T-helper 2 cell (primary cell): Measurements from ENCODE around the gene ABLIM1.

Source experiments
- DNase-seq, 5 experiments: peaks; one replicate each; pipeline versions ENCODE4 v3.0.0 to v3.0.0-alpha.2; 2012 to 2022

Gene ABLIM1

DNA sequence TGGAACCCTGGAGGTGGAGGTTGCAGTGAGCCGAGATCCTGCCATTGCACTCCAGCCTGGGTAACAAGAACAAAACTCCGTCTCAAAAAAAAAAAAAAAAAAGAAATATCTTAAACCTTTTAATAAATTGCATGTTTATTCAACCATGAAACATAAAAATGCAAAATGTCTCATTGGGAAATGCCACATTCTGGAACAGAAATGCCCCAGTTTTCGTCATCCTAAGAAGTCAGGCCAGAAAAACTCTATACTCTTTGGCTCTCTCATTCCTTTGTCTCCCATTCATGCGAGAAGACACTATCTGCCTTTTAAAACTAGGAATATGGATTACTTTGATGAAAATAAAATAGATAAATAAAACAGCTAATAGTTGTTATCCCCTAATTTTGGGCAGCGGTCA is 21.5 kb upstream of the ABLIM1 start:
- DNase-seq: no peak

- DNase-seq: no peak
Measured at GRCh38 chr10:114678820-114679219, 20.7 kb upstream of the ABLIM1 start.

DNA sequence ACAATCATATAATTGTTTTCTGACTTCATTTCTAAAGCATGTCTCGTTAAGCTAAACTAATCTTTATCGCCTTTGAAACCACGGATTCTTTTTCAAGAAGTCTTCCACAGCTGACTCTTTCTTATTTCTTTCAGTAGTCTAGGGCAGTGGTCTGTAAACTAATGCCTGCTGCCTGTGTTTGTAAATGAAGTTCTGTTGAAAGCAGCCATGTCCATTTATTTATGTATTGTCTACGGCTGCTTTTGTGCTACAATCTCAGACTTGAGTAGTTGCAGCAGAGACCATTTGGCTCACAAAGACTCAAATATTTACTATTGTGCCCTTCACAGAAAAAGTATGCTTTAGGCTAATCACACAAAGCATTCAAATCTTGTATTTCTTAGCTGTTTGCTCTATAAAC is 20.3 kb upstream of the ABLIM1 start:
- DNase-seq: no peak

DNA sequence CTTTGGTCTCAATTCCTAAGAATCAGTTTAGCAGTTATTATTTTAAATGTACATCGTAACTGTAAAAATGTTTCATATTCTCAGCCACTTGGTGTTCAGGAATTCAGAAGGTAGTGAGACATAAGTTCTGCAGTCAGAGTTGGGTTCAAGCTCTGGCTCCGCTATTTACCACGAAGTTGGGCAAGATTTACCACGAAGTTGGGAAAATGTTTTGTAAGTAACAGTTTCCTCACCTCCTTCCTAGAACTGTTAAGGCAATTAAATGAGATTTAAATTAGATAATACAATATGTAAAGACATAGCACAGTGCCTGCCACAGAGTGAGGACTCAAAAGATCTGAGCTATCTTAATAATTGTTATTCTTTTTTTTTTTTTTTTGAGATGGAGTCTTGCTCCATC is 16.3 kb upstream of the ABLIM1 start:
- DNase-seq: no peak

DNA sequence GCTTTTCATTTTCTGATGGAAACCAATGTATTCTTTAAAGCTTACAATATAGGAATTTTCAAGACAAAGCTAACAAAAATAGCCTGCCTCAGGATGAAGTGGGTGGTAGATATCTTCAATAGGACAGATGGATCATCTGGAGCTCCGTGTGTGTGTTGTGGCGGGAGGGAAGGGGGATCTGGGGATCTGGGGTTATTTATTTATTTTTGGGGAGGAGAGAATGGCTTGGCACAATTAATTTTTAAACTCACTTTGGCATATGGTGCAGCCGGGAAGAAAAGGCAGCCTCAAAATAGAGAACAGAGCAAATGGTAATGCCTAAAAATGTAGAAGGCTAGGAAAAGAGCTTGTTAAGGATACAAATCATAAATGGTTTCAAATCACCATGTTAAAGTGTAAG is 11.6 kb upstream of the ABLIM1 start:
- no peak for DNase-seq

- no peak for DNase-seq
Measured at GRCh38 chr10:114668375-114669080, 10.5 kb upstream of the ABLIM1 start.

- no peak for DNase-seq
Measured at GRCh38 chr10:114665873-114666272, 7.8 kb upstream of the ABLIM1 start.

- no peak for DNase-seq
Measured at GRCh38 chr10:114665406-114665805, 7.3 kb upstream of the ABLIM1 start.

GRCh38 chr10:114664127-114664526 is 6.1 kb upstream of the ABLIM1 start:
- DNase-seq: no peak

DNA sequence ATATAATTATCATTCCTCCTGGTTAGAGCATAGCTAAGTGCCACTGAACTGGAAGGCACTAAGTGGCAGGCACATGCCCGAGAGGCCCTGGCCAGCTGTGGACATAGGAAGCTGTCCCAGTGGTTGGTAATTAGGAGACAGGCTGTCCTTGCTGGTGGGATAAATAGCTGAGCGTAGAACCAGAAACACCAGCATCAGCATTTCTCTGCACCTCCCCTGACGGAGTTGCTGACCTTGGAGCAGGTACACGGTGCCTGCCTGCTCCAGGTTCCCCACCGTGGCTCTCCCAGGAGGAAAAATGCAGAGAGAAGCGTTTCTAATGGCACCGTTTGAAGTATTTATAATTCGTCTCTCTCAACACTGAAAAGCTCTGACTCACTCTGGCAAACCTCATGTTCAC is 5.6 kb upstream of the ABLIM1 start:
- no peak for DNase-seq

- DNase-seq: no peak
Measured at GRCh38 chr10:114662646-114663217, 4.7 kb upstream of the ABLIM1 start.

DNA sequence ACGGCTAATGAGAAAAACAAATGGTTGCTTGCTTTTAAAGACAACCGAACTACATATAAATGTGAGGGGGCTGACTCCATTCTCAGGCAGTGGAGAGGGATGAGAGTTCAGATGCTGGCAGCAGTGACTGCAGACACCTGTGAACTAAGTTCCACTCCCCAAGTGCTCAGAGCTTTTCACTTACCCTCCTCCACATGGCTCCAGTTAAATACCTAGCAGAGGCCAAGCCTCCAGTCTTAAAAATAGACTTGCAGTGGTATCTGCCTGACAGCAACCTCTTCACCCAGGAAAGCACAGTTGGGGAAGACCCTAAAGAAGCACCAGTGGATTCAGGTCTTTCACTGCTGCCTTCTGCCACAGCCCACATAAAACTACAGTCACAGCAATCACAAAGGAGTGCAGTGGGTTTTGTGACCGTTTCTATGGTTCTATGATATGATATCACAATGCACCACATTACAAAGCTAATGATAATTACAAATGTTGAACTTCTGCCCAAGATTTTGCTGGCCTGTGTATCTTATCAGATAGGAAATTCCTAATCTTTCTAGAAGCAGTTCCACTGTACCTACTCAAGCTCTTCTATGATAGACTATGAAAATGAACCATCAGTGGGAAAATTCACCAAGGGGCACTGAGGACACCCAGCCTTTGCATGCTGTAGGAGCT is 3.3 kb upstream of the ABLIM1 start:
- DNase-seq: no peak

GRCh38 chr10:114655671-114656070 is 2.4 kb downstream of the ABLIM1 start:
- no peak for DNase-seq

GRCh38 chr10:114654822-114655575 is 3.1 kb downstream of the ABLIM1 start:
- no peak for DNase-seq

DNA sequence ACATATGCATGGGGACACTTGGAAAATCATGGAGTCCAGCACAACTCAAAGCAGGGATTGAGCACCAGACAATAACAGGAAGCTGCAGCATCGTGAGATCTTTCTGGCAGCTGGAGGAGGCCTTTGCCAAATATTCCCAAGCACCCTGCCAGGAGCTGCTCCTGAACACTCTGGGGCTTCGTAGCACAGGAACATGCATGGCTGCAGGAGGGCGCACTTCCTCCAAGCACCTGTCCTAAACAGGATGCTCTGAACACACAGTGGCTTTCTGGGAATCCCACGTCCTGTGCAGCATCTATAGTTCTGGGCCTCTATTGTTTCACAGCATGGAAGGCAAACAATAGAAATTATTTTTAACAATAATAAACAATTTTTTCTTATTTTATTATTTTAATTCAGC is 4.1 kb downstream of the ABLIM1 start:
- DNase-seq: no peak

DNA sequence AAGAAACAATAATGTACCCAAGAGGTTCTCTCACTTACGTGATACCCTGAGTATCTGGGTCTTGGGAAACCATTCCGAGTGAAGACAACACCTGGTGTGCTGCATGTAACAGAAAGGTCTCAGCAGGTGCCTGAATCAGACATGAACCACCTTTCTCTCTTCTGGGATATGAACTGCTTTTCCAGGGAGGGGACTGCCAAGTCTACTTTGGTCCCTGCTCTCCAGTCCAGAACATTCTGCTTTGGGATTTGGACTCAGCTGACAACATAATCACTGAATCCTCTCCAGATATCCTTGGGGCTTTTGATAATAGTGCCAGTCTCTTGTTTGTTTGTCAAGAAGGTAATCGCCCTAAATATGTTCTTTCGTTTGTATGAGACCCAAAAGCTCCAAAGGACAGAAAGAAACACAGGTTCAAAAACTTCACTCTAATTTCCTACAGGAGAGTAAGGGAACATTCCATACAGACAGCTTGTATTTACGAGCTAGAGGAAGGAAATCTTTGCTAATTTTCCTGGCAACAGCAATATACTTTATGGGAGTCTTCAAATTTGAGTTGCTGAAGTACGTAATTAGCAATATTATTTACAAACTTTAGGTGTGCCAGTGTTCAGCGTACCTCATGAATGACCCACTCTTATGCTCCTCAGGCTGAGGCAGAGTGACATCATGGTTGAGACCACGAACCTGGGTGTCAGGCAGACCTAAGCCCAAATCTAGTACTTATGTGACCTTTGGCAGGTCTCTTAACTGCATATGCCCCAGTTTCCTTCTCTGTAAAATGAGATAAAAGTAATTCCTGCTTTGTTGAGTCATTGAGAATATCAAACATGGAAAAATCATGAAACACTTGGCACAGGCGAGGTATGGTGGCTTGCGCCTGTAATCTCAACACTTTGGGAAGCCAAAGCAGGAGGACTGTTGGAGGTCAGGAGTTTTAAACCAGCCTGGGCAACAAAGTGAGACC is 5.4 kb downstream of the ABLIM1 start:
- DNase-seq: no peak

GRCh38 chr10:114650831-114651230 is 7.2 kb downstream of the ABLIM1 start:
- DNase-seq: no peak

DNA sequence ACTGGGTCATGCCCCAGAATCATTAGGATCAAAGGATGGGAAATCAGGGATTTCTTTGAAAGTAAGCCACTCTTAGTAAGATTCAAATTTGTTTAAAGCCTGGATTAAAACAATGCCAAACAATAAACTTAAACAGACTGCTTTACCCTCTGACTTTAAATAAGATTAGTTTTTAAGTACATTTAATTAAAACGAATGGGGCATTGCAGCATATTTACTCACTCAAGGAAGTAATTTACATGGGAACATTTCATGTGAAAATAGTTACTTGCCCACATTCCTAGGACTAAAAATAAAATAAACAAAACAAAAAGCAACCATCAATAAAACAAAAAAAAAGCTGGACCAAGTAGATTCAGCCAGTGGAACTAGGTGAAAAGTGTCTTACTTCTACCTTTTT is 7.8 kb downstream of the ABLIM1 start:
- DNase-seq: no peak

DNA sequence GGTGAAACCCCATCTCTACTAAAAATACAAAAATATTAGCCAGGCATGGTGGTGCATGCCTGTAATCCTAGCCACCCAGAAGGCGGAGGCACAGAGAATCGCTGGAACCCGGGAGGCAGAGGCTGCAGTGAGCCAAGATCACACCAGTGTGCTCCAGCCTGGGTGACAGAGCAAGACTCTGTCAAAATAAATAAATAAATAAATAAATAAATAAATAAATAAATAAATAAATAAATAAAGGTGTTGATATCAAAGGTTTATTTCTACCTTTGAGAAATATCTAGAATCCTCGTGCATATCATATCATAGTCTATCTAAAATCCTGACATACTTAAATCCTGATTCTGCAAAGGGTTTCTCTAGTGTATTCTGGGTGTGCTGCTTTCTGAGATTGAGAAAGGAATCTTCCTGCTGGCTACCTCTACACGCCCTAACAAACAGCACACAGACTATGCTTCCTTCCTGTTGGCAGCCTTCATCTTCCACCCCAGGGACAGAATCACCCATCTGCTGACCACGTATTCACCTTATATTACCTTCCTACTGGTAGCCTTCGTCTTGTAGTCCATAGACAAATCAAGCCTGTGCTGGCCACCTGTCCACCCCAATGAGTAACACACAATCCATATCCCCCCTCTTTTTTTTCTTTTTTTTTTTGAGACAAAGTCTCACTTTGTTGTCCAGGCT is 8.7 kb downstream of the ABLIM1 start:
- DNase-seq: no peak

- DNase-seq: no peak
Measured at GRCh38 chr10:114648368-114648767, 9.7 kb downstream of the ABLIM1 start.

DNA sequence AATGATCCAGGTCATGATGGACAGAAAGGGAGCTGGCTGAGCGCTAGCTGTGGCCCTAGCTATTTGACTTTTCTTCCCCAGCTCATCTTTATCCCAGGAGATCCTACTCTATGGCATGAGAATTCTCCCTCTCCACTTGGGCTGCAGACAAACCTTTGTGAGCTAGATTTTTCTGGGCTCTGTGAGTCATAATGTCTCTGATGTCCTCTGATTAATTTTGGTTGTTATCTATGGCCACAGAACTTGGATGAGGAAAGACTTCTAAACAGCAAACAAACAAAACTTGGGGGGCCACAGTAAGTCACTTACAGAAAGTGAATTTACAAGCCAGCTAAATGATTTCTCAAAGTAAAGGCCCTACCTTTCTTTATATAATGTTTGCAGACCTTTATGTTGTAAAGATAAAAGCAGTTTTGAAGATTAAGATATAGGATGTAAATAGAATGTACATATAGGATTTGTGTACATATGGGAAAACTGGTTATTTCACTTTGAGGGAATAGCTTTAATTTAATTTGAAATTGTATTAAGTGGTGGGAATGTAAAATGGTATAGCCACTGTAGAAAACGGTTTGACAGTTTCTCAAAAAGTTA is 10.4 kb downstream of the ABLIM1 start:
- DNase-seq: no peak
